SU-DHL-6 (cell line): ENCODE results near the gene ATP6V1B1.
"Not testable (repeated sequence)": the region's sequence is repeated elsewhere in the genome, so short reads cannot be mapped to it uniquely, and the experiment has no call there.

Experiments used
- H2AFZ ChIP-seq: fragments of 200-600 bp; sonication (generic); 2 replicates; pipeline ENCODE4 v1.6.1; 2014; ENCODE audit warnings: low read depth, mild to moderate bottlenecking, moderate library complexity, mixed read lengths, antibody characterized with exemption, low read length; ENCODE audit not compliant: severe bottlenecking
- H3F3A ChIP-seq: fragments of 200-600 bp; shearing (Covaris generic); 2 replicates; pipeline ENCODE4 v1.6.0; 2016; ENCODE audit warnings: antibody characterized with exemption, mild to moderate bottlenecking; ENCODE audit not compliant: insufficient read depth
- H3K27ac ChIP-seq: fragments of 200-600 bp; sonication (generic); 2 replicates; pipeline ENCODE4 v1.5.1; 2016; ENCODE audit warnings: low read depth, mild to moderate bottlenecking, low read length, moderate library complexity, mixed read lengths
- H3K27me3 ChIP-seq: fragments of 200-600 bp; sonication (generic), shearing (Covaris generic); 2 replicates; pipeline ENCODE4 v1.6.0; 2014; ENCODE audit warnings: mild to moderate bottlenecking, low read length
- H3K36me3 ChIP-seq: fragments of 200-600 bp; sonication (generic); 2 replicates; pipeline ENCODE4 v1.6.1; 2014; ENCODE audit warnings: mild to moderate bottlenecking, low read length, mixed read lengths
- H3K4me2 ChIP-seq: fragments of 300-600, 200-600 bp; shearing (Covaris generic), sonication (generic); 2 replicates; pipeline ENCODE4 v1.6.0; 2014; ENCODE audit warnings: low read length, low read depth, mild to moderate bottlenecking; ENCODE audit not compliant: poor library complexity, severe bottlenecking
- H3K4me3 ChIP-seq: fragments of 200-600 bp; sonication (generic); 2 replicates; pipeline ENCODE4 v1.5.1; 2014; ENCODE audit warnings: antibody characterized with exemption, low read length, mild to moderate bottlenecking, mixed read lengths; ENCODE audit not compliant: insufficient read depth, poor library complexity, severe bottlenecking
- H3K79me2 ChIP-seq: fragments of 200-600 bp; sonication (generic); 2 replicates; pipeline ENCODE4 v1.6.1; 2014; ENCODE audit warnings: mild to moderate bottlenecking, low read length, moderate library complexity; ENCODE audit not compliant: insufficient read depth
- H3K9ac ChIP-seq: fragments of 200-600 bp; sonication (generic); 2 replicates; pipeline ENCODE4 v1.7.0; 2014; ENCODE audit warnings: mild to moderate bottlenecking, low read length
- H3K9me2 ChIP-seq: fragments of 200-600 bp; sonication (generic); replicated peaks from 2 replicates; pipeline ENCODE4 v1.6.1; 2014; ENCODE audit warnings: low read length; ENCODE audit not compliant: insufficient read depth
- H3K9me3 ChIP-seq: fragments of 200-600 bp; sonication (generic); 2 replicates; pipeline ENCODE4 v1.6.1; 2014; ENCODE audit warnings: low read length, mixed read lengths; ENCODE audit not compliant: insufficient read depth
- H4K20me1 ChIP-seq: fragments of 200-600 bp; sonication (generic); 2 replicates; pipeline ENCODE4 v1.6.1; 2014; ENCODE audit warnings: low read depth, mild to moderate bottlenecking, antibody characterized with exemption, low read length, moderate library complexity, mixed read lengths
- CTCF ChIP-seq: fragments of 200-600 bp; sonication (generic); IDR thresholded peaks from one replicate; pipeline ENCODE4 v1.5.1; 2017; ENCODE audit warnings: antibody characterized with exemption, mild to moderate bottlenecking, low read length, moderate library complexity; ENCODE audit not compliant: insufficient read depth, poor library complexity, severe bottlenecking
- EZH2phosphoT487 ChIP-seq: fragments of 200-600 bp; sonication (generic), shearing (Covaris generic); conservative IDR thresholded peaks from 2 replicates; pipeline ENCODE4 v1.6.1; 2018; ENCODE audit warnings: mild to moderate bottlenecking, antibody characterized with exemption, low read length, moderate library complexity, mixed read lengths

The ATP6V1B1 gene

GRCh38 chr2:70995426-70995729 is 59.7 kb downstream of the ATP6V1B1 start:
- TF ChIP-seq CTCF, result peak; percentile 49
- no peak for TF ChIP-seq EZH2phosphoT487
- Histone ChIP-seq H3K4me2 (peak overlapping the region; percentile 87), H3K27ac (peak overlapping the region; percentile 57), H3K9me2 (no peaks in the 10 kb centered on the region), H3K27me3 (no peaks in the 10 kb centered on the region), H4K20me1 (no peaks in the 10 kb centered on the region; the same call in 1 of the 2 replicates), H3K79me2 (peaks cover 25% of the 10 kb centered on the region), H3F3A (0 out of 2 replicates have a peak, but pooled peaks cover 4% of the 10 kb centered on the region), H2AFZ (peak overlapping the region; percentile 97), H3K9ac (peak overlapping the region; percentile 91), H3K4me3 (peak overlapping the region; percentile 89), H3K36me3 (no peaks in the 10 kb centered on the region), H3K9me3 (no peaks in the 10 kb centered on the region)

GRCh38 chr2:70998885-70999284 is 63.2 kb downstream of the ATP6V1B1 start:
- not testable (repeated sequence) for H3K9ac ChIP-seq, H3K4me2 ChIP-seq, H3K36me3 ChIP-seq, H3F3A ChIP-seq, H4K20me1 ChIP-seq, H3K9me3 ChIP-seq, H3K79me2 ChIP-seq, H3K9me2 ChIP-seq, H3K27ac ChIP-seq, H3K27me3 ChIP-seq, H2AFZ ChIP-seq, H3K4me3 ChIP-seq

DNA sequence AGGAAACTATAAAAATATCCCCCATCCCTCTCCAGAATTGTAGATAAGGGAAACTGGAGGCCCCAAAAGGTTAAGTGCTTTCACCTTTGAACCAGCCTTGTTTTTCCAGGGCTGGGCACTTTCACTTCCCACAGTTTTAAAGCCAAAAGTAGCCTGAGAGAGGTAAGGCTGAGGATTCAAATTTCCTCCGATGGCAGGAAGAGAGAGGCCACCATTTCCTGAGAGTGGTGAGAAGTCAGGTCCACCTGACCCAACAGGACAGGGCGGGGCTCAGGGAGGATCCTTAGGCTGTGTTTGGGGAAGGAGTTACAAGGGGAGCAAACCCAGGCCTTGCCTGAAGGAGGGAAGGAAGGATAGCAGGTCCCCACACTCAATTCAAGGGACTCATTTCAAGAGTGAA is 63.7 kb downstream of the ATP6V1B1 start:
- H4K20me1 ChIP-seq, result no peaks in the 10 kb centered on the region
- no peak overlapping the region for H3K4me3 ChIP-seq
- H3F3A ChIP-seq, result 0 out of 2 replicates have a peak, but pooled peaks cover 4% of the 10 kb centered on the region
- H3K9ac ChIP-seq, result no peak overlapping the region
- H3K9me3 ChIP-seq, result no peaks in the 10 kb centered on the region
- no peaks in the 10 kb centered on the region for H3K36me3 ChIP-seq
- H3K79me2 ChIP-seq, result peaks cover 1% of the 10 kb centered on the region
- H3K9me2 ChIP-seq, result no peaks in the 10 kb centered on the region
- H3K4me2 ChIP-seq, result no peak overlapping the region
- H2AFZ ChIP-seq, result no peak overlapping the region
- no peaks in the 10 kb centered on the region for H3K27me3 ChIP-seq
- H3K27ac ChIP-seq, result no peak overlapping the region
- no peak for TF ChIP-seq CTCF

DNA sequence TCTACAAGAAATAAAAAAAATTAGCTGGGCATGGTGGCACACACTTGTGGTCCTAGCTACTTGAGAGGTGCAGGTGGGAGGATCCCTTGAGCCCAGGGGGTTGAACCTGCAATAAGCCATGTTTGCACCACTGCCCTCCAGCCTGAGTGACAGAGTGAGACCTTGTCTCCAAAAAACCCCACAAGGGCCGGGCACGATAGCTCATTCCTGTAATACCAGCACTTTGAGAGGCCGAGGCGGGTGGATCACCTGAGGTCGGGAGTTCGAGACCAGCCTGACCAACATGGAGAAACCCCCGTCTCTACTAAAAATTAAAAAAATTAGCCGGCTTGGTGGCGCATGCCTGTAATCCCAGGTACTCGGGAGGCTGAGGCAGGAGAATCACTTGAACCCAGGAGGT is 64.2 kb downstream of the ATP6V1B1 start:
- H4K20me1 ChIP-seq, H3K4me3 ChIP-seq, H3K27me3 ChIP-seq, H3K9ac ChIP-seq, H3K27ac ChIP-seq, H3K4me2 ChIP-seq, H3K79me2 ChIP-seq, H2AFZ ChIP-seq, H3K36me3 ChIP-seq, H3K9me2 ChIP-seq, H3K9me3 ChIP-seq, H3F3A ChIP-seq: not testable (repeated sequence)
